ENCODE results near the gene HOXD1. TPM values are rescaled to one million over a fixed set of nuclear protein-coding genes. Genes with fewer than 3 reads are reported as not detected.

The HOXD1 gene
- polyA plus RNA-seq, 1 experiment, result not detected

DNA sequence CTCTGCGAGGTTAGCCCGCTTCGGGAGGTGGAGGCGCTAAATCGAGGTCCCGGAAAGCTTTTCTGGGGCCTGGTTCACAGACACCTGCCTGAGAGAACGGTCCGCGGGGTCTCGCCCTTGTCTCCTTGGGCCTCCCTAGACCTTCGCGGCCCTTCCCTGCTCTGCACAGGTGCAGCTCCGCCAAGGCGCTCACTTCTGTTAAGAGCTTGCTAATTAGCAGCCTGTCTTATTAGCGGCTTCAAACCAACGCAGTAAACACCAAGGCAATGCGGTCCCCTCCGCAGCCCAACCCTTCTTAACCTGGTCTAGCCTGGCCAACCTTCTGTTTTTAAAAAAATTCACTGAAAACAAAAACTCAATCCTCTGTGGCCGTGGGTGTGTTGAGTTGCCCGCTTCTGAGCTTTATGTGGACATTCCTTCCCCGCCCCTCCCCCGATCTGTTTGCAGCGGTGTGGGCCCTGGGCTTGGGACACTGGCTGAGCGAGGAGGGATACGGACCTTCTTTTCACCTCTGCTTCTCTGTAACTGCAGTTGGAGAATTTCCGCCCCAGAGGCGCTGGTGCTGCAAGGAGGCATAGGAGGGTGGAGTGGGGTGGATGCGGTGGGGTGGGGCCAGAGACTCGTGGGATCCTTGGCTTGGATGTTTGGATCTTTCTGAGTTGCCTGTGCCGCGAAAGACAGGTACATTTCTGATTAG lies 40.5 kb upstream of the HOXD1 start:
- ChIA-PET CTCF (no interaction called here), POLR2A (no interaction called here)
- H3K27me3 ChIP-seq (ENCODE audit: control insufficient read depth, insufficient read depth, low read length), result peaks cover 86% of the 10 kb centered on the region
- H3K27ac ChIP-seq (ENCODE audit: low read depth, low read length), result no peak overlapping the region
- H3K9me3 ChIP-seq (ENCODE audit: control insufficient read depth, insufficient read depth, low read length), result peaks cover 4% of the 10 kb centered on the region; the same call in 1 of the 2 replicates
- DNase-seq (ENCODE audit: low read depth, low spot score), result no peak
- no peak overlapping the region for H3K4me3 ChIP-seq (ENCODE audit: low read depth, low read length)
- TF ChIP-seq, protein P1, sequence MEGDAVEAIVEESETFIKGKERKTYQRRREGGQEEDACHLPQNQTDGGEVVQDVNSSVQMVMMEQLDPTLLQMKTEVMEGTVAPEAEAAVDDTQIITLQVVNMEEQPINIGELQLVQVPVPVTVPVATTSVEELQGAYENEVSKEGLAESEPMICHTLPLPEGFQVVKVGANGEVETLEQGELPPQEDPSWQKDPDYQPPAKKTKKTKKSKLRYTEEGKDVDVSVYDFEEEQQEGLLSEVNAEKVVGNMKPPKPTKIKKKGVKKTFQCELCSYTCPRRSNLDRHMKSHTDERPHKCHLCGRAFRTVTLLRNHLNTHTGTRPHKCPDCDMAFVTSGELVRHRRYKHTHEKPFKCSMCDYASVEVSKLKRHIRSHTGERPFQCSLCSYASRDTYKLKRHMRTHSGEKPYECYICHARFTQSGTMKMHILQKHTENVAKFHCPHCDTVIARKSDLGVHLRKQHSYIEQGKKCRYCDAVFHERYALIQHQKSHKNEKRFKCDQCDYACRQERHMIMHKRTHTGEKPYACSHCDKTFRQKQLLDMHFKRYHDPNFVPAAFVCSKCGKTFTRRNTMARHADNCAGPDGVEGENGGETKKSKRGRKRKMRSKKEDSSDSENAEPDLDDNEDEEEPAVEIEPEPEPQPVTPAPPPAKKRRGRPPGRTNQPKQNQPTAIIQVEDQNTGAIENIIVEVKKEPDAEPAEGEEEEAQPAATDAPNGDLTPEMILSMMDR (IDR thresholded peaks at IDR 0.05; ENCODE audit: low read depth, low read length), result no peak

DNA sequence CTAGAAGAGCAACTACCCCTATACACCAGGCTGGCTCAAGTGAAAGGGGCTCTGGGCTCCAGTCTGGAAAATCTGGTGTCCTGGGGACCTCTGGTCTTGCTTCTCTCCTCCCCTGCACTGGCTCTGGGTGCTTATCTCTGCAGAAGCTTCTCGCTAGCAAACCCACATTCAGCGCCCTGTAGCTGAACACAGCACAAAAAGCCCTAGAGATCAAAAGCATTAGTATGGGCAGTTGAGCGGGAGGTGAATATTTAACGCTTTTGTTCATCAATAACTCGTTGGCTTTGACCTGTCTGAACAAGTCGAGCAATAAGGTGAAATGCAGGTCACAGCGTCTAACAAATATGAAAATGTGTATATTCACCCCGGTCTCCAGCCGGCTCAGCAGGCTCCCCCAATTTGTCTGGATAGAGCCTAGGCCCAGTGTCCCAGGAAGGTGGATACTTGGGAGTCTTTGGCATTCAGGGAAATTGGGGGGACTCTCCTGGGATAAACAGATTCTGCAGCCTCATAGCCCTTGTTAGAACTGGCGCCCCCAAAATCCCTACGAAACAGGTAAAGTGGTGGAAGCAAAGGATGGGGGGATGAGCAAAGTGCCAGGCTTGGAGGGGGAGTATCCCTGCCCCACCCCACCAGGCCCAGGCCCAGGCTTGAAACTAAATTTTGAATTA lies 39.6 kb upstream of the HOXD1 start:
- Histone ChIP-seq H3K4me3 (ENCODE audit: low read depth, low read length) (no peak overlapping the region), H3K27me3 (ENCODE audit: control insufficient read depth, insufficient read depth, low read length) (peaks cover 83% of the 10 kb centered on the region), H3K27ac (ENCODE audit: low read depth, low read length) (no peak overlapping the region), H3K9me3 (ENCODE audit: control insufficient read depth, insufficient read depth, low read length) (peaks cover 4% of the 10 kb centered on the region; the same call in 1 of the 2 replicates)
- TF ChIP-seq, protein P1 (IDR thresholded peaks at IDR 0.05; ENCODE audit: low read depth, low read length), result no peak
- CTCF ChIA-PET, result no interaction called here
- no peak for DNase-seq (ENCODE audit: low read depth, low spot score)
- POLR2A ChIA-PET, result no interaction called here

DNA sequence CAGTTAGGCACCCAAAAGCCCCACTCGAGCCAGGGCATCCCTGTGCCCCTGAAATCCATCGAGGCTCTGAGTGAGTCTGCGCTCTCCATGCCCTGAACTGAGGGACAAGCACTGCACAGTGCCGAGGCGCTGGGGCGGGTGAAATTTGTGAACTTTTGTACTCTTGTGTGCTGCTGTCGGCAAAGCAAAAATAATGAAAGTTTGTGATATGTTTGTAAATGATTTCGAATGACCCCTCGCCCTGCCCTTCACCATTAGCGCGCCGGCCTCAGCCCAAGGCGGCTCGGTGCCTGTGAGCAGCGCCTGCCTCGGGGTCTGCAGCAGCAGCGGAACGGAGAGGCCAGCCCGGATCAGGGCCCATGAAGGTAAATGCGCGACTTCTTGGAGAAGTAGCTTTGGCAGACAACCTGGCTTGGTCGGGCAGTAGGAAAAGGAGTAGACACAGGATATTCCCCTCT lies 39.0 kb upstream of the HOXD1 start:
- DNase-seq (ENCODE audit: low read depth, low spot score), result no peak
- CTCF ChIA-PET, result interaction anchor here (1.6 kb wide), 1 partner anchor 22 kb away, joined by 3 read pairs; no protein-coding TSS in a partner anchor
- TF ChIP-seq, protein P1 (IDR thresholded peaks at IDR 0.05; ENCODE audit: low read depth, low read length), result no peak
- Histone ChIP-seq H3K4me3 (ENCODE audit: low read depth, low read length) (no peak overlapping the region), H3K27ac (ENCODE audit: low read depth, low read length) (no peak overlapping the region), H3K27me3 (ENCODE audit: control insufficient read depth, insufficient read depth, low read length) (peaks cover 90% of the 10 kb centered on the region), H3K9me3 (ENCODE audit: control insufficient read depth, insufficient read depth, low read length) (peaks cover 4% of the 10 kb centered on the region; the same call in 1 of the 2 replicates)
- POLR2A ChIA-PET, result no interaction called here

DNA sequence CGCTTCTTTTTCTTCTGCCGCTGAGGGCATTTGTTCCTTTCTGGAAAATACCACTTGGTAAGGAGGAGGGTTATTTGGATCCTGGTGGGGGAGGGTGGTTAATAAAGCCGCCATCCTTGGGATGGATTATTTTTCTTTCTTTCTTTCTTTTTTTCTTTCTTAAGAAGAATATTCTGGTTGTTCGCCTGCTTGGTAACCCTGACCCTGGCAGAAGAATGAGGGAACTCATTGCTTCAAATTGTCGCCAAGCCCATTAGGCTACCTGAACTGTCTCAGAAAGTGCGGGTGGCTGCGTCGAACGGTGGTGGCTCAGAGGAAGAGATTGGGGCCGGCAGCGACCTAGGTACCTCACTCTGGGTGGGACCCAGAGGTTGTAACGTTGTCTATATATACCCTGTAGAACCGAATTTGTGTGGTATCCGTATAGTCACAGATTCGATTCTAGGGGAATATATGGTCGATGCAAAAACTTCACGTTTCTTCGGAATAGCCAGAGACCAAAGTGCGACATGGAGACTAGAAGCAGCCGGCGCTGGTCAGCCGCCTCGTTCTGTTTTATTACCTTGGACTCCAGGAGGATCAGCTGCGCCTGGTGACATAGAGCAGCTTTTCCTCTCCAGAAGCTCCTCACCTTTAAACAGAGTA lies 38.4 kb upstream of the HOXD1 start:
- DNase-seq (ENCODE audit: low read depth, low spot score), result no peak
- H3K4me3 ChIP-seq (ENCODE audit: low read depth, low read length), result no peak overlapping the region
- ChIA-PET POLR2A (no interaction called here), CTCF (interaction anchor here (1.3 to 1.6 kb wide), 2 partner anchors 10 to 23 kb away, joined by 3 to 11 read pairs; no protein-coding TSS in a partner anchor)
- peaks cover 94% of the 10 kb centered on the region for H3K27me3 ChIP-seq (ENCODE audit: control insufficient read depth, insufficient read depth, low read length)
- TF ChIP-seq, protein P1 (IDR thresholded peaks at IDR 0.05; ENCODE audit: low read depth, low read length), result no peak
- H3K27ac ChIP-seq (ENCODE audit: low read depth, low read length), result no peak overlapping the region
- peaks cover 4% of the 10 kb centered on the region; the same call in 1 of the 2 replicates for H3K9me3 ChIP-seq (ENCODE audit: control insufficient read depth, insufficient read depth, low read length)

Data from AG04450 (cell line).